H4 (cell line): ENCODE data around the gene NDUFA13. TPM values are rescaled to one million over a fixed set of nuclear protein-coding genes. Genes with fewer than 3 reads are reported as not detected.

ENCODE experiments used
- DNase-seq: peaks from one replicate; pipeline ENCODE4 v3.0.0-alpha.2; 2015; ENCODE audit warnings: low spot score
- total RNA-seq: library from RNA; depleted of rRNA; stranded (reverse); fragments of >200 nt; shearing (Covaris generic); gene quantifications from 2 replicates; pipeline ENCODE4 v1.2.3, GENCODE V29; 2014

Gene NDUFA13
- total RNA-seq, 1 experiment from 2014 or later: 89.2 TPM

DNA sequence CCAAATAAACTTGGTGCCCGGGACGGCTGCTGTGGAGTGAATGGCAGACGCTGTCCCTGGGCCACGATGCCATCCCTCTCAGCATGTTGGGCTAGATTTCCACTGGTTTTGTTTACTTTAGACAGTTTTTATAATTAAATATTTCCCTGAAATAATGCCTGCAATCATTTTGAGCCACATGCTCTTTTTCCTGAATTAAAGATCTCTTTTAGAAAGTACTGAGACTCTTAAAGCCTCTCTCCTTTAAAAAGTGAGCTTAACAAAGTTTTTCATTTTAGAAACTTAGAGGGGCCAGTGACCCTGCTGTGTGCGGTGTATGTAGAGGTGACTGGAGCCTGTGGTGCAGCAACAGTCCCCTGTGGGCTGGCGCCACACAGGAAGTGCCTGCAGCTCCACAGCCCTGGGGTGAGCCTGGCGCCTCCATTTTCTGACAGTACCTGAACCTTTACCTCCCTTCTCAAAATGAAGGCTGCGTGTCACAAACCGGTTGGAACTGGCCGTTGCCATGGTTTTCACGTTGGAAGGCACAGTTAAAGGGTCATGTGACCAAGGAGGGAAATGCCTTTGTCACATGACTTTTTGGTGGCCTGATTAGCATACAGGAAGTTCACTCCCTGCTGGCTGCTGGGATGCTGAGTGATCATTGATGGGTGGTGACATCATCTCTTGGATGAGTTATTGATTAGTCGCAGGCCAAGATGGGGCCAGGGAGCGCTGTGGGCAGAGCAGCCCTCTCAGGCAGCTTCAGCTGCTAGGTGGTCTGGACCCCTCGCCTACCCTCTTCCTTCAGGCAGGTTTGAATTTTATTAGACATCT lies 26.9 kb upstream of the NDUFA13 start:
- DNase-seq: peak; percentile 92

DNA sequence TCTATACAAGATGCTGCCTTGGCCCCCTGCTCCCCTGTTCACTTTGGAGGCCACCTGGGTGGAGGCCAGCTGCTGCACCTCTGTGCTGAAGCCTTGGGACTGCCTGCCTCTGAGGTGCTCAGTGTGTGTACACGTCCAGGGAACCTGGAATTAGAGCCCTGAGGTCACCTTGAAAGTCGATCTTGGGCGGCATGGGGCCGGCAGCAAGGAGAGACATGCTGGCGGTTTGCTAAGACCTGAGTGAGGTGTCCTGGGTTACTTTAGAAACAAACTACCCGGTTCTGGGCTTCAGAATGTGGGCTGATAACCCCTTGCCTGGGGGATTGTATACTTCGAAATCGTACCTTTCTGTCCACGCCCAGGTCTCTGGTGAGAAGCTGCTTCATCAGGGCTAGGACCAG lies 26.2 kb upstream of the NDUFA13 start:
- DNase-seq: no peak

DNA sequence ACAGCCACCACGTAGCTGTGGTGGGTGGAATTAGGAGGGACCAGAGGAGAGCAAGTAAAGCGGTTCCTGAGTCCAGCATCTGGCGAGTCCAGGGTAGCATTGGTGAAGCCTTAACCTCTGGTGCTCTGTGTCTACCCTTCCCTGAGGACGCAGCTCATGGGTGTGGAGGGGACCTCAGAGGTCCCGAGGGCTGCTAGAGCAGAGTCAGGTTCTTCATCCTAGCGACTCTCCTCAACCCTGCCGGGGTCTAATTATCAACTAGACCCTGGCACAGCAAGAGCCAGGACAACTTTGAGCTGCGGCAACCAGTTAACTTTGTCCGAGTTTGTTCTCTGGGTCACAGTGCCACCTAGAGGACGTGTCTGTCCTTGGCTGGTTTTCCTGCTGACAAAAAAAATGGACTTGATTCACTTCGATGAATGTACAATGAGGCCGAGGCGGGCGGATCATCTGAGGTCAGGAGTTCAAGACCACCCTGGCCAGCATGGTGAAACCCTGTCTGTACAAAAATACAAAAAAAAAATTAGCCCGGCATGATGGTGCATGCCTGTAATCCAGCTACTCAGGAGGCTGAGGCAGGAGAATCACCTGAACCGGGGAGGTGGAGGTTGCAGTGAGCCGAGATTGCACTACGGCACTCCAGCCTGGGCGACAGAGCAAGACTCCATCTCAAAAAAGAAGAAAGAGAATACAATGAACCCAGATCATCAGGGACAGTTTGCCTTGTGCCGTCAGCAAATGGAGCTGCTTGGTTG lies 25.6 kb upstream of the NDUFA13 start:
- peak; percentile 66 for DNase-seq

DNA sequence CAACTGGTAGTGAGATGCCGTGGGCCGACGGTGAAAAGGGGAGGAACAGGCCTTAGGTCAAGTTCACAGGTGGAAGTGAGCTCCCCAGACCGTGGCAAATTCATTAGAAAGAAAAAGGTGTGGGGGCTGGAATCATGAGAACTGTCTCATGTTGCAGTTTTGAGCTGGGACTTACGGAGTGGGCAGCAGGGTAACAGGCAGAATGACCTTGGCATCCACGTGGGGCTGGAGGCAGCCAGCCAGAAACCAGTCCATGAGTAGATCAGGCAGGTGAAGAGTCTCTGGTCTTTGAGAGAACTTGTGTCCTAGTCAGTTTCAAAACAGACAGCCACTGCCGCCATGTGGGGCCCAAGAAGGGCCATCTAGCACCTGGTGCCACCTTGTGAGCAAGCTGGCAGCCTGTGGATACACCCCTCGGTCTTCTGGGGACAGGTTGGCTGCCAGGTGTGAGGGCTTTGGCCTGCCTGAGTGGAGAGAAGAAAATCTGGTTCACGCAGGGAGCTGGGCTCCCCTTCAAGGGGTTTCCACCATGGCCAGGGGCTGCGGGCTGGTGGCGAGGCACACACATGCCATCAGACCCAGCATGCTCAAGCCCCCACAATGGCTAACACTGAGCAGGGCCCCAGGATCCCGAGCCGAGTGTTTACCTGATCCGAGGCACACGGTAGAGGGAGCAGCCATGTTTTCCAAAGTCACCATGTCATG lies 24.6 kb upstream of the NDUFA13 start:
- DNase-seq: no peak

GRCh38 chr19:19492026-19492610 lies 23.9 kb upstream of the NDUFA13 start:
- no peak for DNase-seq

DNA sequence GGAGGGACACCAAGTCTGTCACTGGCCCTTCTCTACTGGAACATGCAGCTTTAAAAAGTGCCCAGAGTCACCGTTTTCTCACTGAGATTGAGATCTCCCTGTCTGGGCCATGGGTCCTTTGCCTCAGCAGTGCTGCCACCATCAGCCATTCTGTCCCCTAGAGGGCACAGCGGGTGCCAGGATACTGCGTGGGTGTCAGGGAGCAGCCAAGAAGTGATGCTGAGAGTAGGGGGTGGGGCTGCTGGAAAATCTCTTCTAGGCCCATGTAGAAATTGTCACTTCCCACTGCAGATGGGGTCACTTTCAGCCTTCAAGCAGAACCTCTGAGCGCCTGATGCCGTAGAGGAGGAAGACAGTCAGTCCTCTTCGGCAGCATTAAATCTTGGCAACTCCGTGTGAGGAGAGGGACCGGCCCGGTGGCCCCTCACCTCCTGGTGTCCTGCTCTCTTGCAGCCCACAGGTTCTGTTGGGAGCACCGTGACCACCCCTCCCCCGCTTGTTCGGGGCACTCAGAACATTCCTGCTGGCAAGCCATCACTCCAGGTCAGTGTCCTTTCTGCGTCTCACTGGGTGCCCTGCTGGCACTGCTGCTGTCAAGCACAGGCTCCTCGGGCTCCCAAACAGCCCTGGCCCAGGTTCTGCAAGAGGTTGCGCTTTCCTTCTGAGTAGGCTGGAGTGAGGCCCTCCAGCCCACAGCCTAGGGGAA lies 22.0 kb upstream of the NDUFA13 start:
- no peak for DNase-seq

- DNase-seq: no peak
These were observed 20.1 kb upstream of the NDUFA13 start for GRCh38 chr19:19495614-19496603.

- no peak for DNase-seq
These were observed 17.6 kb upstream of the NDUFA13 start for GRCh38 chr19:19498255-19498991.

DNA sequence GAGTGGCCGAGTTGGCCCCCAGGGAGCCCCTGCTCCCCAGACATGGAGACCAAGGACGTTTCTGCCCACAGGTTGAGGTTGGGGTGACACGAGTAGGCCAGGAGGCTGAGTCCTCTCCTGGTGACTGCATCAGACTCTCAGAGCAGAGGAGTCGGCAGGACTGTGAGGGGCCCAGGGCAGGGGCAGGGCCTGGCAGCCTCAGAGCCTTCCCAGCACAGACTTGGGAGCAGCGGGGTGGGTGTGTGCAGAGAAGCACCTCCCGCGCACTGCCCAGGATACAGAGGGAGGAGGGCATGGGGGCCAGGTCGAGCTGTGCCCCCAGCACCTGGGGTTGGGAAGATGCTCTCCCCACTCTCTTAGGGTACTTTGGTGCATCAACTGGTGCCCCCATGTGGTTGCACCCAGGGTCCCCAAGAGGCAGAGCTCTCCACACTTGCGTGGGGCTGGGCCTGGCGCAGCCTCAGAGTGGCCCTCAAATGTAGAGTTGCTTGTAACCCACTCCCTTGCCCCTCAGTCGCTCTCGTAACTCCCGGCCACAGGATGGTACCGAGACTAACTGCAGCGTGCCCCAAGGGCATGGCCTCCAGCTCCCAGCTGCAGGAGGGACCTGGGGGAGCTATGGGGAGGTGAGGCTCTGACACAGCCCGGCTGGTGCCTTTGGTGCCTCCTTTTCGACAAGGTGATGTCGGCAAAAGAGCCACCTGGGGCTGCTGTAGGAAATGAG lies 16.6 kb upstream of the NDUFA13 start:
- DNase-seq: no peak

GRCh38 chr19:19500975-19501644 lies 14.9 kb upstream of the NDUFA13 start:
- DNase-seq: no peak

DNA sequence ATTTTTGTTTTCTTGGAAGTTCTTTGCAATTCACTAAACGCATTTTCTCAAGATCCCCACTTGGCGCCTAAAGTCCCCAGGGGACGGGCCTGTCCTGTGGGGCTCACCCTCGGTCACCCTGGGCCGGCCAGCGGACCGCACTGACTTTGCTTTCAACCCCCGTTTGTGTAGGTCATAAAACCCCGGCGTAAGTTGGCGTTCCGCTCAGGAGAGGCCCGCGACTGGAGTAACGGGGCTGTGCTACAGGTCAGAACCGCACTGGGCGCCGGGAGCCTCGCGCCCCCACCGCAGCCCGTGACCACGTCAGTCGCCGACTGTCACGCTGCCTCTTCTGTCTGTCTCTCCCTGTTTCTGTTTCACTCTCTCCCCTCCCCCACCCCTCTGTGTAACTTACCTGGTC lies 14.2 kb upstream of the NDUFA13 start:
- DNase-seq: no peak

DNA sequence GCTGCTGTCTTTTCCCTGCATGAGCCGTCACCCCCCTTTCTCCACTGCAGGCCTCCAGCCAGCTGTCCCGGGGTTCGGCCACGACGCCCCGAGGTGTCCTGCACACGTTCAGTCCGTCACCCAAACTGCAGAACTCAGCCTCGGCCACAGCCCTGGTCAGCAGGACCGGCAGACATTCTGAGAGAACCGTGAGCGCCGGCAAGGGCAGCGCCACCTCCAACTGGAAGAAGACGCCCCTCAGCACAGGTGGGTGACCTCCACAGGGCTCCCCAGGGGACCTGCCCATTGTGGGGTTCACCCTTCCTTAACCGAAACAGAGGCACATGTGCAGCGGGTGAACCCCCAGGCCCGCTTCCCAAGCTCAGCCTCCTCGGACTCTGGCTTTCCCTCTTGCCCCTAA lies 13.7 kb upstream of the NDUFA13 start:
- no peak for DNase-seq

- DNase-seq: no peak
These were observed 13.0 kb upstream of the NDUFA13 start for GRCh38 chr19:19502808-19503602.

GRCh38 chr19:19504754-19505668 lies 11.0 kb upstream of the NDUFA13 start:
- DNase-seq: no peak

GRCh38 chr19:19505669-19506326 lies 10.2 kb upstream of the NDUFA13 start:
- no peak for DNase-seq

DNA sequence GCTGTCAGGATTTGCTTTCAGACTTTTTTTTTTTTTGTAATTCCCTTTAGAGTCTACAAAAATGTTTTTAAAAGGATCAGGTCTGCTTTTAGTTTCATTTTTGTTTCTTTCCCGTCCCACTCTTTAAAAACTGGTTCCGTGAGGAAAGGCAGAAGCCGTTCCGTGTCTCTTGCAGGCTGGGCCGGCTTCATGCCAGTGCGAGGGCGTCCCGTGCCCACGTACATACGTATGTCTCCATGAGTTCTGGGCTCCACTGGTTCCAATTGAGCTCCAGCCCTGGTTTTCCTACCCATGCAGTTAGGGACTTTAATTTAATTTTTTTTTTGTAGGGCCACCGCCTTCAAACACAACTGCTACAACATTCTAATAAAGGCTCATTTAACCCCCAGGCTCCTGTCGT lies 9.4 kb upstream of the NDUFA13 start:
- DNase-seq: no peak
